ENCODE measurements around the gene TBC1D1.
A peak's percentile ranks its signal among the peaks of the same experiment; 100 is the strongest.

The TBC1D1 gene

DNA sequence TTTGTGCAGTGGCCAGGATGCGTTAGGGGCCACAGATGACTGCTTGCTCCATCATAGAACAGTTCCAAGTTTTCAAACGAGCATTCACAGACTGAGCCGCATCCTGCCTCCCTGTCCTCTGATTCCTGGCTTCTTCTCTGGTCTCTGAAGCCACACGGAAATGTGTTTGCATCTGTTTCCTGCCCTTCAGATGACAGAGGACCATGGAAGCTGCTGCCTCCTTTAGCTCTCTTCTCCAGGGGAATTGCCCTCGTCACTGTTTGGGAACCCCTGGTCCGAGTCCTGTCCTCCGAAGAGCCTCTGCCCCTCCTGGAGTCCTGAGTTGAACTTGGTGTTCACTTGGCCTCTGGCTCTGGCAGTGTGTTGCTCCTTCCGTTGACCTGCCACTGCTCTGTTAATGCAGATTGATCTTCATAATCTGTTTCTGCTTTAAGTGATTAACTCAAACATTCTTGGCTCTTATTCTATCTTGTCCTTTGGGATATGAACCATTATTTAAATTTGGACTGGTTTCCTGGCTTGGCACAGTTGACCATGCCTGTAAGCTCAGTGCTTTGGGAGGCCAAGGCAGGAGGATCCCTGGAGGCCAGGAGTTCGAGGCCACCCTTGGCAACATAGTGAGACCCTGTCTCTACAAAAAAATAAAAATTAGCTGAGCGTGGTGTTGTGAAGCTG, 165.3 kb downstream of the TBC1D1 start:
- no peak for DNase-seq (ENCODE audit: low read depth)

DNA sequence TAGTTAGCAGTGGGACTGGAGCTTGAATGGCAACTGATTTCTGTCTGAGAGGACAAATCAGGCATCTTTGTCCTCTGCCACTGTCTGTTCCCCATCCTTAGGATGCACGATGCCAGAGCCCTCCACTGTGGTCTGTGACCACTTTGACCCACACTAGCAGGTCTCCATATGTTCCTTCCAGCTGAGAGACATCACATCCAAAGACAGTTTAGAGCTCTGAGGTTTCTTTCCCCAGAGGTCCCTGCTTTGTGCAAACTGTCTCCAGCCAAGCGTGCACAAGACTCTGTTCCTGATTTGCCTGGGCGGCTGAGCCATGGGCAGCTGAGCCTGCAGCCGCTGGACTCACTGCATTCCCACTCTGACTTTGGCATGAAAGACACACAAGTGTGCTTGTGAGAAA, 167.3 kb downstream of the TBC1D1 start:
- no peak for DNase-seq (ENCODE audit: low read depth)

DNA sequence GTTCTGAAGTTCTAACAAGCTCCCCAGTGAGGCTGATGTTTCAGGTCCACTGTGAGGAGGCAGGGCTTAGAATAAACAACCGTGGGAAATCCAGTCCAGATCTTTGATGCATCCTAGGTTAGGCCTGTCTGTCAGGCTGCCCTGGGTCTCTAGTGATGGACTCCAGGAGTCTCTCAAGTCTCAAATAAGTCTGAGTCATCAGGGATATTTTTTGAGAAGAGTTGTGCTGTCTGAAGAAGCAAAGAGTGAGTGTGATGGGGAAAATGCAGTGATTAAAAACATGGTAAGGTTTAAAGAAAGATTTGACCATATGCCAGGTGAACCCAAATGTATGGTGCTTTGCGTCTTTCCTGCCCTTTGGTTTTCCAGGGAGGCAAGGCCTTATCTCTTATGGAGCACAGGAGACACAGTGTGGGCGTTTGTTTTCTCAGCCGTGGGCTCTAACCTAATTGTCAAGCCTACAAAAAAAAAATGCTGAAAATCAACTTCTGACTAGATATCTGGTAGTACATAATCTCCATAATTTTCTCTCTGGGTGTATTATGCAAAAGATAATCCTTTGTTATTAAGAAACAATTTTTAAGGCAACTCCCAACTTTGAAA, 170.0 kb downstream of the TBC1D1 start:
- DNase-seq (ENCODE audit: low read depth) = no peak

DNA sequence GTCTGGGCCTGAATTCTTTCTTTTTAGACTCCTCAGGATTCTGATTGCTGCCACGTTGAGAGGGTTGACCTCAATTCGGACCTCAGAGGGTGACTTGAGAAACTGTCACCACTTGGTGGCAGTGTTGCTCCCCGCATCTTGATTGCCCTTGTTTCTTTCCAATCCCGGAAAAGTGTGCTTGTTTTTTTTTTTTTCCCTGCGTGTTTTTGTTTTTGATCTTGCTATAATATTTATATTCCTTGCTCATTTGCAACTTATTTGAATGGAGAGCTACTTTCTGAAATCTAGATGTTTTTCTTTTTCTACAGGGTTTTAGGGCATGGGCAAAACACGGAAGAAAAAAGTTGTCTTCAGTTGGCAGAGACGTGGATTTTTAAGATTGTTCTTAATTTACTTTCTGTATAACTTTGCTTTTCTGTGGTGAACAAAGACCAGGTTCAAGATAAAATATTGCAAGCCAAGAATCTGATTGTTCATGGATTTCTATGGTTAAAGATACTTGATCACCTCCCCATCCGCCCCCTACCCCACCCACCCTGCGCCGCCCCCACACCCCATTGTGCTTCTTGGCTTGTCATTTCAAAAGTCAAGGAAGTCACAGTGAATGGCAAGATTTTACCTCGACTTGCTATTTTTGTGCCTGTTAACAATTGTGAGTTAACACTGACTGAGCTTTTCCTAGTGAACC, 171.3 kb downstream of the TBC1D1 start:
- peak; percentile 67 for DNase-seq (ENCODE audit: low read depth)

DNA sequence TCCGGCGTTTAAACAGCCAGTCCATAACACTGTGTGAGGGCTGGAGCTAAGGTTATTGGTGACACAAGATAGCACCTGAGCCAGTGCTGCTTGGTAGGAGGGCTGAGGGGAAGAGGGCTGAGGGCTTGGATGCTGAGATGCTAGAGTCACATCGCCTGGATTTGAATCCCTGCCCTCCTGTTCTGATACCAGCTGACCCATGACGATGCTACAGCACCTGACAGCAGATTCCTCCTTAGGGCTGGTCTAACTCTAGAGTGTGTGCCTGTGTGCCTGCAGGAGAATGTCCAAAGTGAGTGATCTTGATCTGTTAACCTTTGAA, 171.9 kb downstream of the TBC1D1 start:
- DNase-seq (ENCODE audit: low read depth) = no peak

DNA sequence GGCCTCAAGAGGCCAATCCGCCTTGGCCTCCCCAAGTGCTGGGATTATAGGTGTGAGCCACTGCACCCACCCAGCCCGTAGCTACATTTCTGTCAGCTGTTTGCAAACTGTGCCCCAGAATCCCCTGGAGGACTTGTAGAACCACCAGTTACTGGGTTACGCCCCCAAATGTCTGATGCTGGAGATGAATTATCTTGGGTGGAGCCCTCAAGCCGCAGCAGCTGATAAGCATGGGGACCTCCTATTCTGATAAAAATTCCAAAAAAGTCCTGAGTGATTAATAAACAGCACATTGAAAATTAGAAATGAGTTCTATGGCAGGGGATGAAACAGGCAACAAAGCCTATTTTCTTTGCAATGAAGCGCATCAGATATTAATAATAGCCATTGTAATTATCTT, 174.3 kb downstream of the TBC1D1 start:
- DNase-seq (ENCODE audit: low read depth) = no peak

DNA sequence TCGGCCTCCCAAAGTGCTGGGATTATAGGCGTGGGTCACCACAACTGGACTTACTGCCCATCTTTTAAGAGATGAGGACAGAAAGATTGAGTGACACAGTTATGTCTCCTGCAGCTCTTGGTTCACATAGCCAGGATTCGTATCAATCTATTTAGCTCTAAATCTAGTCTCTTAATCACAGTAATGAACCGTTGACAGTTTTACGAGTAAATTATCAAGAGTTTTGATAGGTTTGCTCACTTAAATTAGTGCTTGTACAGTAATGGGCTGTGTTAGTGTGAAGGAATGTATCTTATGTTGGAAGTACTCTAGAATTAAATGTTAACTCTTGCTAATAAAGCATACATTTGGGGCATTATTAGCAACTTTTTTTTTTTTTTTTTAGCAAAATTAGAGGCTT, 175.0 kb downstream of the TBC1D1 start:
- DNase-seq (ENCODE audit: low read depth) = no peak

DNA sequence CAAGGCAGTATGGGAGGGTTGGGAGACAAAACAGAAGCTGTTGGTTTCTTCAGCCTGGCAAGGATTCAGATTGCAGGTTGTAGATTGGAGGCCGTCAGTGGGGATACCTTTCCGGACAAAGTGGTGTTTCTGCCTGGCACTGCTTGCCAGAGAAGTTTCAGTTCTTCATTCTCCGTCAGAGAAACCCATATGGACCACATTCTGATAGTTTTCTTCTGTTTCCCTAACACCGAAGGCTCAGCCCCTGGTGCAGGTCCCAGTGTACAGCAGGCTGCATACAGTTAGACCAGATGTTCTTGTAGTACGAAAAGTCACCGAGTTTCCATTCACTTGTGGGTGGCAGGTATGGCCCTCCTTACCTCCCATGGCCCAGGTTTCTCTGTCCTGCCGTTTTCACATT, 176.6 kb downstream of the TBC1D1 start:
- DNase-seq (ENCODE audit: low read depth) = no peak

DNA sequence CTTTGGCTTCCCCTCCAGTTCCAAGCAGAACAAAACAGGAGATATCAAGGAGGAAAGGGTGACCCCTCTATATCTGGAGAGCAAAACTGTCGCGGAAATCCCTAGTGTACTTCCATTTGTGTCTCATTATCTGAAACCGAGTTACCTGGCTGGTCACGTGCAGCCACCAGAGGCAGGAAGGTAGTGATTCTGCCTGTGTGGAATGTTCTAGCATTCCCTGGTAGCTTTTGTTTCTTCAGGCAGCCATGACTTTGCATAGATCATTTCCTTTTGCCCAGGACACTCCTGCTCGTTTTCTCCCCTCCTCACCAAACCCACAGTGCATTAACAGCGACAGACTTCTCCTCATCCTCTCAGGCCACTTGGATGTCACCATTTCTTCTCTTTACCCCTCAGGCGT, 177.2 kb downstream of the TBC1D1 start:
- no peak for DNase-seq (ENCODE audit: low read depth)

DNA sequence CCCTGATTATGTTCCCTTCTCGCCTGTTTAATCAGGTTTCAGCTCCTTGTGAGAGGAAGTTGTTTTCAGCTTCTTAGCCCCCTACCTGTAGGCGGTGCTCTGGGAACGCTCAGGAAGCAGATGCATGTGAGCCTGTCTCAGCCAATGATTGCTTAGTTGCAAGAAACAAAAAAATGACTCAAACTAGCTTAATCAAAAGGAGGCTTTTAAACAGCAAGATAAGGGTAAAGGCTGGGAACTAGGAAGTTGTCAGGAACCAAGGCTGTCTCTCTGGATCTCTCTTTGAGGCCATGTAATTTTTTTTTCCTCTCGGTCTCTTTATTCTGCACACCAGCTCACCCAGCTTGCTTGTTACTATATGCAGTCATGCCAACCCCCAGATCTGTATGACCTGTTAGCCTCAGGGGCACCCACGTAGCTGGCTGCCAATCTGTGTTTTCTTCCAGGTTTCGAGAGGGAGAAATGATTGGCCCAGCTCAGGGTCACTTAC, 178.4 kb downstream of the TBC1D1 start:
- DNase-seq (ENCODE audit: low read depth) = no peak

DNA sequence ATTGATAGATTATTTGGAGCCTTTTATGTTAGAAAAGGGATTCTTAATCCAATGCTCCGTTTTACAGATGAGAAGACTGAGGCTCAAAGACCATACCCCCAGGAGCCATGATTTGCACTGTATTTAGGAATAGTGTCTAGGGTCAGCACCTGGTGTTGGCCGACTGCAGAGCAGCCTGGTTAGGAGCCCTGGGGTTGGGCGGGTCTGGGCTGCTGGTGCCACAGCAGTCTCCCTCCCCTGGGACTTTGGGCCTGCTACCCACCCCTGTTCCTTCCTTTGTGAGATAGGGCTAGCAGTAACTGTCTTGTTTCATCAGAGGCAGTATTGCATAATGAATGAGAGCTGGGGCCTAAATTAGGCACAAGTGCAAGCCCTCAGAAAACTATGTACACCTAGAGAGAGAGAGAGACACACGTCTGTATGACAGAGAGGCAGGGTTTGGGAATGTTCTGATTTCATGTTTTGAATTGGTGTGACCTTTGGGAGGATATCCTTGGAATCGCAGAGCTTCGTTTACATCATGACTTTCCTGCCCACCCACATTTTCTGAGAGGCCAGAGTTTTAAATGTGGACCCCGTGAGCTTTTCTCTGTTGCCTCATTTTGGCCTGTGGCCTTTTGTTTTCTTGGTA, 181.0 kb downstream of the TBC1D1 start:
- no peak for DNase-seq (ENCODE audit: low read depth)

DNA sequence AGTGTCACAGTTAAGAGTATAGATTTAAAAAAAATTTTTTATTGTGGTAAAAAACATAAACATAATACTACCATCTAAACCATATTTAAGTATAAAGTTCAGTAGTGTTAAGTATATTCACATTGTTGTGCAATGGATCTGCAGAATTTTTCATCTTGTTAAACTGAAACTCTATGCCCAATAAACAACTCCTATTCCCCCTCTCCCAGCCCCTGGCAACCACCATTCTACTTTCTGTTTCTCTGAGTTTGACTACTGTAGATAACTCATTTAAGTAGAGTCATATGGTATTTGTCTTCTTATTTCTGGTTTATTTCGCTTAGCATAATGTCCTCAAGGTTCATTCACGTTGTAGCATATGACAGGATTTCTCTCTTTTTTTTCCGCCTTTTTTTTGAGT, 181.7 kb downstream of the TBC1D1 start:
- no peak for DNase-seq (ENCODE audit: low read depth)

DNA sequence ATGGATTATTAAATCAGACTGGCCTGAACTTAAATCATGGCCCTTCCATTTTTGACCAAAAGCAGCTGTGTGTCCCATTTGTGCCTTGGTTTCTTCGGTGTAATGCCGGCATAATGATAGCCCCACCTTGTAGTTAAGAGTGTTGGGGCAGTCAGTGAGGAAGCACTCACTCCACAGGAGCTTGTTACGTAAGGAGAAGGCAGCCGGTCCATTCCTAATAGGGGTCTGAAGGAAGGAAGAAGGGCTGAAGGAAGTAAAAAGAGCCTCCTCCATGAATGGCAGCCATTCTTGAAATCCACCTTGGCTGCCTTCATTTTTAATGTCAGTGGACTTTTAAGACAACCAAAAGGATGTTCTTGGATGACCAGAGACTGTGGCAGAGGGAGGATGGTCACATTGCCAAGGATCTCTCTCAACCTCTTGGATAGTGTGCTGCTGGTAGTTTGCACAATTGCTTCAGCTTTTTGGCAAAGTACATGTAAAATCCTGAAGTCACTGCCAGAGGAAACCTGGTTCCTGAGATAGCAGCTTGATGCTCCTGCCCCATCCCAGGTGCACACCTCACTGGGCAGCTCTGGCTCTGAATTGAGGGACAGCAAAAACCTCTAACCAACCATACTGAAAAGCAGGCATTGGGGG, 182.8 kb downstream of the TBC1D1 start:
- no peak for DNase-seq (ENCODE audit: low read depth)

DNA sequence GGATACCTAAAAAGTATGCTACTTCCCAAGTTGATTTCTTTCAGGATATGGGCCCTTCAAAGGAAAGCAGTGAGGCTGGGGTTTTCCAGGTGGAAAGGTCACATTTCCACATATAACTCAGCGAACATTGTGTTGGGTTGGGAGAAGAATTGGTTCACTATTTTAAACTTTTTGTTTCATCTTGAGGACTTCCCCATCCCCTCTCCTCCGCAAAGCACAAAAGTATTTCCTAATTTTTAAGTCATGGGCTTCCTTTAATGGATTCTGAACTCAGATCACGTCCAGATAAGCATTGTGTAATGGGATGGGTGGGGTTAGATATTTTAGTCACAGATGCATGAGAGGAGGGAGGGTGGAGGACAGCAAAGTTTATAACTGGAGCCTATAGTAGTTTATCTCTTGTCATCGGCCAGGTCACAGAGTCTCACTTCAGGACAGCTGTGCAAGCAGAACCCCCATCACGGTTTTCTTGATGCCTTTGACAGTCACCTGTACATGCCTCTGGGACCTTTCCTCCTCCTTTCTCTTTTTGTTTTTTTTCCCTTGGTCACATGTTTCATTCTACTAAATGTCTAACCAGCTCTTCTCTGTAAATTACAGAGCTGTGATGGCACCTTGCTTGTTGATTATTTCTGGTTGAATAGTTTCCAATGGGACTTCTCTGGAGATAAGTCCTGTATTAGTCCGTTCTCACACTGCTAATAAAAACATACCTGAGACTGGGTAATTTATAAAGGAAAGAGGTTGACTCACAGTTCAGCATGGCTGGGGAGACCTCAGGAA, 184.7 kb downstream of the TBC1D1 start:
- DNase-seq (ENCODE audit: low read depth) = no peak

DNA sequence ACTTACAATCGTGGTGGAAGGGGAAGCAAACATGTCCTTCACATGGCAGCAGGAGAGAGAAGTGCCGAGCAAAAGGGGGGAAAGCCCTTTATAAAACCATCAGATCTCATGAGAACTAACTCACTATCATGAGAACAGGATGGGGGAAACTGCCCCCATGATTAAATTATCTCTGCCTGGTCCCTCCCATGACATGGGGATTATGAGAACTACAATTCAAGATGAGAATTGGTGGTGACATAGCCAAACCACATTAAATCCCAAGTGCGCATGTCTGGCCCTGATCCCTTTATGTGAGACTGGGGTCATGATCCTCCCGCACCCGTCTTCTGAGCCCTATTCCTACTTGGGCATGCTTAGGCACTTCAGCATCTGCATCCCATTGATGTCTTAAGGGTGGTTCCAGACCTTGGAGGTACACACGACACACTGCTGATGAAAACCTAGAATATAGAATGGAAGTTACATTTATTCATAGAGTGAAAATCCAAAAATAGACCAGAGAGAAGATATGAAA, 185.3 kb downstream of the TBC1D1 start:
- DNase-seq (ENCODE audit: low read depth) = no peak

DNA sequence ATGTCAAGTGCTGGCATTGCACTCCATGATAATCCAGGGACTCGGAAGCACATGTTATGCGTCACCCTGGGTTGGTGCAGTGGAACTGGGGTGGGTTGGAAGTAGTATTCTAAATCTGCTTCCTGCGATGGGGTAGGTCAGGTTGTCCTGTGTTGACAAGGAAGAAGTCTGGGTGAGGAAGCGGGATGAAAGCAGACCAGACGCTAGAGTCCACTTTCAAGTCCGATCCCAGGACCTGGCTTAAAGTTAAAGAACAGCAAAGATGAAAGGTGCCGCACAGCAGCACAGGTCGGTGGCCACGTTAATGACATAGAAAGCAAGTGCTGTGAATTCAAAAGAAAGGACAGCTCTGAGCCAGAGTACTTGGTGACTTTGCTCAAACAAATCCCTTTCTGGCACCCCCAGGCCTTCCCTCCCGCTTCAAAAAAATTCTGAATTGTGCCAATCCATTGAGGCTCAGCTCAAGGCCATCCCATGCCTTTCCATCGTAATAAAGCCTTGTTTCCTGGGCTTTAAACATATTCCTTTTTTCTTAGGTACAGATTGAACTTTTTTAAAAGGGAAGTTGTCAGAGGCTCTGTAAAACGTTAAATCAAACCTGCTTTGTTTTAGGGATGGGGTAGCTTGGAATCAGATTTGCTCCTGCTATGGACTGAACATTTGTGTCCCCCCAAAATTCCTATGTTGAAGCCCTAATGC, 187.1 kb downstream of the TBC1D1 start:
- DNase-seq (ENCODE audit: low read depth) = no peak

DNA sequence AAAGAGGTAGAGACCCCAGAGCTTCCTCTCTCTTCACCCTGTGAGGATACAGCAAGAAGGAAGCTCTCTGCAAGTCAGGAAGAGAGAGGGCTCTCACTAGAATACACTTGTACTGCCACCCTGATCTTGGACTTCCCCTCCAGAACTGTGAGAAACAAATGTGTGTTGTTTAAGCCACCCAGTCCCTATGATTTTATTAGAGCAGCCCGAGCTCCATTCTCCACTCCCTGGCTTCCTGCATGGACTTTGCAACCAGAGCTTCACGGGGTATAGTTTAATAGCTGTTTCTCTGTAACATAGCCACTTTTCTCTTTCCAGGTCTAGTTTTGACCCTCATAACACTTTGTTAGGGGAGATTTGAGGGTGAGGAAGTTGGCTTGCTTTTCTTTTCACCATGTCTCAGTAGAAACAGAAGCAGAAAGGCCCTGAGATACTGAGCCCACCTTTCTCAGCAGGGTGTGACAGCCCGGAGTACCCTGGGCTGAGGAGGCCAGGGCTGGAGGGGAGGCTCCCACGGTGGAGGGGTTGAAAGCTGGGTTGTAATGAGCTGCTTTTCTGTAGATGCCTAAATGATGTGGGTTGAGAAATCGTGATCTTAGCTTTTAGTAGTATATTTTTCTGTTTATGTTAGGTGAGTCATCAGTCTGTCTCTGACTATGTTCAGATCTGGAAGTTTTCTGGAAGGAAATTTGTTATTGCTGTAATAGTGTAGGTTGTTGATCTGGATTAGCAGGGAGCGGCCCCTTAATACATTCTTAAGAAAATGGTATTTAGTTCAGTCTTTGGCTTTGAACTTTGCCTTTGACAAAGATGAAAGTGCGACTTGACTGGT, 187.9 kb downstream of the TBC1D1 start:
- no peak for DNase-seq (ENCODE audit: low read depth)

DNA sequence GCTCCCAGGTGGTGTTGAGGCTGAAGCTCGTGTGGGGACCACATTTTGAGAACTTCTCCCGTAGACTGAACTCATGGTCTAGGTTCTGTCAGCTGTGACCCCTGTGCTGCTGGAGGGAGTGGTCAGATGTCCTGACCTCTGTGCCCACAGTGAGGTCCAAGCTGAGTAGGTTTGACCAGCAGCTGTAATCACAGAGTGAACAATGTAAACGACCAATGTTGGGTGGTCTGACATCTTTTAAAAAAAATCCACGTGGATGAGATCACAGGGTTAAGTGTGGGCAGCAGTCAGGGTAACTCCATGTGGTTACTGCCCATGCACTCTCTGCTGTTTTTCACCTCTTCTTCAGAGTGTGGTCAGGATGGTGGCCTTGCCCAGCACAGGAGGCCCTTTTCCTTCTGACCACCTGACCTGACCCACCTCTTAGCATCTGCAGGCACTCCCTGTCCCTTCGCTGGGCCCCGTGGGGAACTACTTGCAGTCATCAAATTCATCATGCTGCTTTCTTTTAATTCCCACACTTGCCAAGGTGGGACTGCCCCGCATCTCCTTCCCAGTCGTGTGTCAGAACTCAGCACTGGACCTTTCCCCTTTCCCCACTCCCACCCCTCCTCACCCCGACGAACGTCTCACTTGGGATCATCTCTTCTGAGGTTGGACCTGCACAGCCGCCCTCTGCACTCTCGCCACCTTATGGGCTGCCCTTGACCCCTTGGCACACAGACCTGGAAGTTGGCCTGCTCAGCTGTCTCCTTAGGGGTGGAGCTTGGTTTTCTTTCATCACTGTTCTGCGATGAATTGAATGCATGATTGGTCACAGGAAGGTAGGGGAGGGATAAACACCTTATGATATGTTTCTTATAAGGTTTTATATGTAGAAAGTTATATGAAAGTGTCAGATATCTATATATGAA, 189.4 kb downstream of the TBC1D1 start:
- no peak for DNase-seq (ENCODE audit: low read depth)

DNA sequence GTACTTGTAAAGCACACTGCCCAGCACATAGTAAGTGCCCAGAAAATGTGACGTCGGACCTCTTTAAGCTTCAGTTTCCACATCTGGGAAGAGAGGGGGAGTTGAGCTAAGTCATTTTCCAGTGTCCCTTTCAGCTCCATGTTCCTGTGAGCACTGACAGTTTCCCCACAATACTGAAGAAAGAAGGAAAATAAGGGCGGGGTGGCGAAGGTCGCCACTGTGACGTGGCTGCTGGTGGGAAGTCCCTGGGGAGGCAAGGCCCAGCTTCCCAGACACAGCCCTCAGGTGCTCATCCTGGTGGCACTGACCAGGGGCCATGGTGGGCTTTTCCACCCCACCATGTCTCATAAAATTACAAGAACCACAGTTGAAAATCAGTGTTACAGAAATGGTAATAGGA, 191.1 kb downstream of the TBC1D1 start:
- DNase-seq (ENCODE audit: low read depth) = no peak

All from stromal cell of bone marrow (primary cell).